GM12874 (cell line): ENCODE data around the gene ZFAND3.

Experiments used
- TF ChIP-seq, protein P1 (sequence below): IDR thresholded peaks from 2 replicates; pipeline ENCODE4 v1.5.1; 2011; ENCODE audit warnings: low read depth, mild to moderate bottlenecking, control low read depth, low read length, moderate library complexity; ENCODE audit not compliant: insufficient read depth

Gene ZFAND3

DNA sequence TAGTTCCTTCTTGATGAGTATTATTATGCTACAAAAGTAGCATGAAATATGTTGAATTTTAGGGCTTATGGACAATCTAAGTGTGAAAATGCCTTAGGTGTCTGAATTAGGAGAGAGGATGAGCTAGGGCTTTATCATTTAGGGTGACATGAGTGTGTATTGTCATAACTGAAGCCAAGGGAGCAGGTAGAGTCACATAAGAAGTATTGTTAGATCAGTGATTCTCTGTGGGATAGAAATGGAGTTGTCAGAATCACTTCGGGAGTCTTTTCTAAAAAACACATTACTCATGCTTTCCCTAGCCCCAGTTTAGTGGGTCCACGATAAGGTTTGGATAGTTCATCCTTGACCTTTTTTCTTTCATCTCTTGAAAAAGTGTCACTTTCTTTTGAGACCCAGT is 16.4 kb downstream of the ZFAND3 start:
- TF ChIP-seq, protein P1, sequence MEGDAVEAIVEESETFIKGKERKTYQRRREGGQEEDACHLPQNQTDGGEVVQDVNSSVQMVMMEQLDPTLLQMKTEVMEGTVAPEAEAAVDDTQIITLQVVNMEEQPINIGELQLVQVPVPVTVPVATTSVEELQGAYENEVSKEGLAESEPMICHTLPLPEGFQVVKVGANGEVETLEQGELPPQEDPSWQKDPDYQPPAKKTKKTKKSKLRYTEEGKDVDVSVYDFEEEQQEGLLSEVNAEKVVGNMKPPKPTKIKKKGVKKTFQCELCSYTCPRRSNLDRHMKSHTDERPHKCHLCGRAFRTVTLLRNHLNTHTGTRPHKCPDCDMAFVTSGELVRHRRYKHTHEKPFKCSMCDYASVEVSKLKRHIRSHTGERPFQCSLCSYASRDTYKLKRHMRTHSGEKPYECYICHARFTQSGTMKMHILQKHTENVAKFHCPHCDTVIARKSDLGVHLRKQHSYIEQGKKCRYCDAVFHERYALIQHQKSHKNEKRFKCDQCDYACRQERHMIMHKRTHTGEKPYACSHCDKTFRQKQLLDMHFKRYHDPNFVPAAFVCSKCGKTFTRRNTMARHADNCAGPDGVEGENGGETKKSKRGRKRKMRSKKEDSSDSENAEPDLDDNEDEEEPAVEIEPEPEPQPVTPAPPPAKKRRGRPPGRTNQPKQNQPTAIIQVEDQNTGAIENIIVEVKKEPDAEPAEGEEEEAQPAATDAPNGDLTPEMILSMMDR = no peak

GRCh38 chr6:37838219-37838921 is 18.8 kb downstream of the ZFAND3 start:
- TF ChIP-seq, protein P1 = no peak

DNA sequence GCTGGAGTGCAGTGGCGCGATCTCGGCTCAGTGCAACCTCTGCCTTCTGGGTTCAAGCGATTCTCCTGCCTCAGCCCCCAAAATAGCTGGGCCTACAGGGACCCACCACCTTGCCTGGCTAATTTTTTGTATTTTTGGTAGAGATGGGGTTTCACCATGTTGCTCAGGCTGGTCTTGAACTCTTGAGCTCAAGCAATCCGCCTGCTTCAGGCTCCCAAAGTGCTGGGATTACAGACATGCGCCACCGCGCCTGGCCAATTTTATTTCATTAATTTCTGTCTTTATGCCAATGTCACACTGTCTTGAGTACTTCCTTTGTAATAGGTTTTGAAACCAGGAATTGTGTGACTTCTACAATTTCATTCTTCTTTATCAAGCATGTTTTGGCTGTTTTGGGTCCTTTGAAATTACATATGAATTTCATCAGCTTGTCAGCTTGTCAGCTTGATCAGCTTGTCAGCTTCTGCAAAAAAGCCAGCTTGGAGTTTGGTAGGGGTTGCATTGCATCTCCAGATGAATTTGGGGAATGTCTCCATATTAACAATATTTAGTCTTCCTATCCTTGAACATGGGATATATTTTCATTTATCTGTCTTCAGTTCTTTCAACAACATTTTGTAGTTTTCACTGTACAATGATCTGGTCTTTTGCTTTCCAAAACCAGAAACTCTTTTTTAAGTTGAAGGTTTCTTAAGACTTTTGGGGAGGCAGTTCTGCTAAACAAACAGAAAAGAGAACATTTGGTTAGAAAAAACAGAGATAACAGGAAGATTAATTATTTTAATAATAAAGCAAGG is 20.8 kb downstream of the ZFAND3 start:
- TF ChIP-seq, protein P1 = no peak

DNA sequence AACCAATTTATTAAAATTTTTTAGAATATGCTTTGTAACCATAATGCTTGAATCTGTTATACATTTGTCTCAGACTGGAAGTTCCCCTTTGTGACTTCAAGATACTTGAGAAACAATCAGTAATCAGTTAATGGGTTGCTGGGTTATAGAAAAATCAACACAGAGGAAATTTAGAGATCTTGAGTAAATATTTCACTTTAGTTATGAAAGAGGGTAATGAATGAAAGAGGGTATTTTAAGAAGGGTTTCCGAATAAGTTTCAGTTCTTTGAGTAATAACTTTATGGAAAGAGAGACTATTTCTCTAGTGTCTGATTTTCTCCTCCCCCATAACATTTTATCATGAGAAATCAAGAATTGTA is 21.4 kb downstream of the ZFAND3 start:
- TF ChIP-seq, protein P1 = no peak

- TF ChIP-seq, protein P1 = no peak
Measured at GRCh38 chr6:37845026-37845911, 25.7 kb downstream of the ZFAND3 start.

- TF ChIP-seq, protein P1 = no peak
Measured at GRCh38 chr6:37845930-37846329, 26.4 kb downstream of the ZFAND3 start.

DNA sequence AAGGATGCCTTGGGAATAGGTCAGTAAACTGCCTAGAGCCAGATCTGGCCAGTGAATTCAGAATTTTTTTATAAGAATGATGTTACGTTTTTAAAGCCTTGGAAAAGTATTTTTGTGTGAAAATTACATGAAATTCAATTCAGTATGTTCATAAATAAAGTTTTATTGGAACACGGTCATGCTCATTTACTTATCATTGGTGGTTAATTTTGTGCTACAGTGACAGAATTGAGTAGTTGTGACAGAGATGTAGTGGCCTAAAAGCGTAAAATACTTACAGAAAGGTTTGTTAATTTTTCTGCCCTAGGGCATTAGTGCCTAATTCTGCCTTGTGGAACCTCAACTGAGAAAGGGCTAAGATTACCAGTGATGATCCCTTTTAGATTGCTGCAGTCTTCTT is 28.2 kb downstream of the ZFAND3 start:
- TF ChIP-seq, protein P1 = no peak
